Upper lobe of left lung (tissue), 6 donors: ENCODE data around the gene APOA1. TPM values are rescaled to one million over a fixed set of nuclear protein-coding genes. Genes with fewer than 3 reads are reported as not detected.

Source experiments
- ATAC-seq, 2 donors: fragments of 200-7000 bp; cut with Tn5 transposase; one replicate each; pipeline ENCODE4 v1.9.1; 2022; ENCODE audit warnings: mild to moderate bottlenecking in 2 of 2, moderate library complexity in 2 of 2; ENCODE audit not compliant: low FRiP score in 2 of 2
- DNase-seq, 2 donors: peaks; one replicate each; pipeline ENCODE4 v3.0.0-alpha.2; 2019 to 2020
- H3K27ac ChIP-seq, 4 donors: fragments of 200-600 bp; sonication (generic); one replicate each; pipeline ENCODE4 v1.5.1; 2016 to 2019
- H3K27me3 ChIP-seq, 4 donors: fragments of 200-600 bp; sonication (generic); one replicate each; pipeline ENCODE4 v1.5.1; 2017 to 2019
- H3K36me3 ChIP-seq, 4 donors: fragments of 200-600 bp; sonication (generic); one replicate each; pipeline ENCODE4 v1.5.1; 2016 to 2019
- H3K4me1 ChIP-seq, 4 donors: fragments of 200-600 bp; sonication (generic); one replicate each; pipeline ENCODE4 v1.5.1; 2018 to 2019
- H3K4me3 ChIP-seq, 4 donors: fragments of 200-600 bp; sonication (generic); one replicate each; pipeline ENCODE4 v1.5.1; 2017 to 2019; ENCODE audit warnings: mild to moderate bottlenecking in 2 of 4, moderate library complexity in 1 of 4
- H3K9me3 ChIP-seq, 4 donors: fragments of 200-600 bp; sonication (generic); one replicate each; pipeline ENCODE4 v1.5.1; 2018 to 2019
- EP300 ChIP-seq, 4 donors: sonication (generic); formaldehyde crosslinking; IDR thresholded peaks; one replicate each; pipeline ENCODE4 v1.5.1; 2017; ENCODE audit warnings: antibody characterized with exemption in 4 of 4, control low read depth in 2 of 4
- POLR2A ChIP-seq, 4 donors: fragments of 450-650 bp; IDR thresholded peaks; one replicate each; pipeline ENCODE4 v1.5.1; 2016 to 2017; ENCODE audit warnings: antibody characterized with exemption in 4 of 4, mild to moderate bottlenecking in 2 of 4
- POLR2AphosphoS5 ChIP-seq, 2 donors: sonication (generic); formaldehyde crosslinking; IDR thresholded peaks; one replicate each; pipeline ENCODE4 v1.5.1; 2017; ENCODE audit warnings: antibody characterized with exemption in 2 of 2
- WGBS, 2 donors: methylation state at CpG; one replicate each; pipeline ENCODE4 v1.1.5; 2017 to 2018; 5-methylcytosine and 5-hydroxymethylcytosine counted together
- total RNA-seq, 6 donors: library from RNA; depleted of rRNA in 4 of 6; stranded (reverse); fragments of >200 nt in 4 of 6; gene quantifications; one replicate each; pipeline versions ENCODE4 v1.1.0 to v1.2.1, GENCODE V29; 2016 to 2021
- TF ChIP-seq, protein P1 (sequence below), 6 experiments: fragments of 450-650 bp in 4 of 6; fragments of 200-600 bp in 2 of 6; sonication (generic) in 2 of 6; IDR thresholded peaks; one replicate each; pipeline ENCODE4 v1.5.1; 2016 to 2019; ENCODE audit warnings: antibody characterized with exemption in 6 of 6
- donor health status: DM: no; HTN: no; CAD: no; lungs with moderate emphysema.
- donor health status: DM: no; HTN: yes; CAD: no; lungs with severe emphysema.

APOA1 gene
- total RNA-seq, 6 donors from 2014 or later = 3.1 to 36.0 (median 5.9) TPM

DNA sequence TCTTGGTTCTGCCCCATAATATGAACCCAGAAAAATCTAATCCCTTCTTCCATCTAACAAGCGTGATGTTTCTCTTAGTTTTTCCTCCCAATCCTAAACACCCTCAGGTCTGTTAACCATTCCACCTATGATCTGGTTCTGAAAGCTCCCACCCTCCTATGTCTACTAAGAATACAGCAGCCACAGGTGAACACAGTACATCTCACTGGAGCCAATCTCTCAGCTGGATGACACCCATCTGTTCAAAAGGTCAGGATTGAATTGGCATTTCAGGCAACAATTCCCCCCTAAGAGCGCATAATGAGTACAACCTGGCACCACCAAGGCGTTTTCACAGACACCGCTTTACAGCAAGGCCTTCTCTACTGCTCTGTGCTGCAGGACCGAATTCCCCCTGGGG lies 19.0 kb upstream of the APOA1 start:
- H3K9me3 ChIP-seq = no peaks in the 10 kb centered on the region
- TF ChIP-seq POLR2A (IDR thresholded peaks at IDR 0.05) = no peak
- H3K27me3 ChIP-seq = no peaks in the 10 kb centered on the region
- H3K4me3 ChIP-seq = no peak overlapping the region
- DNase-seq = no peak
- peaks cover 14 to 66% (median 42%) of the 10 kb centered on the region in 4 donors for H3K36me3 ChIP-seq
- H3K4me1 ChIP-seq = peaks cover 11 to 30% (median 24%) of the 10 kb centered on the region in 4 donors
- ATAC-seq = no peak
- H3K27ac ChIP-seq = no peak overlapping the region
- 97 to 98% methylated on average over 5 of the region's 5 CpGs for WGBS, 2 donors

DNA sequence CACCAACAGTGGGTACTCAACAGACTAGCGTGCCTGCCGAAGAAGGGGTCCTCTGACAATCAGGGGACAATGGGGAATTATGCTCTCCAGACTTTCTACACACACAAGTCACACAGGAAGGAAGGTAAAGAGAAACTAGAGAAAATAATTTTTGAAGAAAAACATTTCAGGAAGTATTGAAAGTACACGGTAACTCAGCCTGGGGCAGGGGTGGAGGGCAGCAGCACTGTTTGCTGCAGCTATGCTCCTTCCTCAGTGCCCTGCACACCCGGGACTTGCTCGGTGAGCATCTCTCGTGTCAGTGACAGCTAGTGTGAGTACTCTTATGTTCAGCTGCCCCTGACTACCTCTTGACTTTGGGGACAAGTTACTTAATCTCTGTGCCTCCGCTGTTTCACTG lies 18.0 kb upstream of the APOA1 start:
- Histone ChIP-seq H3K9me3 (no peaks in the 10 kb centered on the region), H3K27me3 (no peaks in the 10 kb centered on the region), H3K27ac (peak overlapping the region in 1 of 4 donors; percentile 14), H3K4me3 (no peak overlapping the region), H3K4me1 (peaks cover 13 to 35% (median 27%) of the 10 kb centered on the region in 4 donors), H3K36me3 (peaks cover 14 to 56% (median 32%) of the 10 kb centered on the region in 4 donors)
- no peak for TF ChIP-seq EP300 (IDR thresholded peaks at IDR 0.05)
- TF ChIP-seq, protein P1, sequence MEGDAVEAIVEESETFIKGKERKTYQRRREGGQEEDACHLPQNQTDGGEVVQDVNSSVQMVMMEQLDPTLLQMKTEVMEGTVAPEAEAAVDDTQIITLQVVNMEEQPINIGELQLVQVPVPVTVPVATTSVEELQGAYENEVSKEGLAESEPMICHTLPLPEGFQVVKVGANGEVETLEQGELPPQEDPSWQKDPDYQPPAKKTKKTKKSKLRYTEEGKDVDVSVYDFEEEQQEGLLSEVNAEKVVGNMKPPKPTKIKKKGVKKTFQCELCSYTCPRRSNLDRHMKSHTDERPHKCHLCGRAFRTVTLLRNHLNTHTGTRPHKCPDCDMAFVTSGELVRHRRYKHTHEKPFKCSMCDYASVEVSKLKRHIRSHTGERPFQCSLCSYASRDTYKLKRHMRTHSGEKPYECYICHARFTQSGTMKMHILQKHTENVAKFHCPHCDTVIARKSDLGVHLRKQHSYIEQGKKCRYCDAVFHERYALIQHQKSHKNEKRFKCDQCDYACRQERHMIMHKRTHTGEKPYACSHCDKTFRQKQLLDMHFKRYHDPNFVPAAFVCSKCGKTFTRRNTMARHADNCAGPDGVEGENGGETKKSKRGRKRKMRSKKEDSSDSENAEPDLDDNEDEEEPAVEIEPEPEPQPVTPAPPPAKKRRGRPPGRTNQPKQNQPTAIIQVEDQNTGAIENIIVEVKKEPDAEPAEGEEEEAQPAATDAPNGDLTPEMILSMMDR (IDR thresholded peaks at IDR 0.05) = no peak
- TF ChIP-seq POLR2A (IDR thresholded peaks at IDR 0.05) = no peak
- TF ChIP-seq POLR2AphosphoS5 (IDR thresholded peaks at IDR 0.05) = no peak
- DNase-seq (no peak), ATAC-seq (no peak)
- 88 to 91% methylated on average over 7 of the region's 7 CpGs for WGBS, 2 donors

DNA sequence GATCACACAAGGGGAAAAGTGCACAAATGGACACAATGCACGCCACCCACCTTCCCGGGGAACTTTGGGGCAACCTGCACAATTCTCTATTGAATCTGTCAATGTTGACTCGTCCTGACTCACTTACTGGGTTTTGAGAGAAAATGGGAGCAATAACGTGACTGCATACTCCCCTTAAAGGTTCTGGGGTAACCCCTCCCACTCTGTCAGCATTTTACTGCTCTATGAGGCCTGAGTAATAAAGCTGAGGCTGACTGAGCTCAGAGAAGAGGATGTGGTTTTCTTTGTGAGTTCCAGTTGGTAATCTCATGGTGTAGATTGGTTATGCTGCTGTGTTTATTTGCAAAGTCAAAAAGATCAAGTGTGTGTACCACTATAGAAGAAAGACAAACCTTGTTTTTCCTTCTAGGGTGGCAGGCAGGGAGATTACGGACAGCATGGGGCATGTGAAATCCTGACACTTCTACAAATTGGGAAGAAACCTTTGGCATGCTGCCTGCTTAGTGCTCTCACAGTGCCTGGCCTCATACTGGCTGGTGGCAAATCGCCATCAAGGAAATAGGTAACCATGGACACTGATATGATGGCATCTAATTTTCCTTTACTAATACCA lies 16.1 kb upstream of the APOA1 start:
- H3K4me1 ChIP-seq = peaks cover 13 to 35% (median 27%) of the 10 kb centered on the region in 4 donors
- no peak overlapping the region for H3K4me3 ChIP-seq
- TF ChIP-seq EP300 (IDR thresholded peaks at IDR 0.05) (no peak), POLR2A (IDR thresholded peaks at IDR 0.05) (no peak), POLR2AphosphoS5 (IDR thresholded peaks at IDR 0.05) (no peak)
- TF ChIP-seq, protein P1 (IDR thresholded peaks at IDR 0.05) = no peak
- H3K9me3 ChIP-seq = no peaks in the 10 kb centered on the region
- ATAC-seq = peak; percentile 69 to 83
- H3K27me3 ChIP-seq = no peaks in the 10 kb centered on the region
- peak overlapping the region in 2 of 4 donors; percentile 10 to 52 for H3K27ac ChIP-seq
- peaks cover 16 to 48% (median 22%) of the 10 kb centered on the region in 4 donors for H3K36me3 ChIP-seq
- DNase-seq = no peak
- 60 to 71% methylated on average over 6 of the region's 6 CpGs for WGBS, 2 donors

DNA sequence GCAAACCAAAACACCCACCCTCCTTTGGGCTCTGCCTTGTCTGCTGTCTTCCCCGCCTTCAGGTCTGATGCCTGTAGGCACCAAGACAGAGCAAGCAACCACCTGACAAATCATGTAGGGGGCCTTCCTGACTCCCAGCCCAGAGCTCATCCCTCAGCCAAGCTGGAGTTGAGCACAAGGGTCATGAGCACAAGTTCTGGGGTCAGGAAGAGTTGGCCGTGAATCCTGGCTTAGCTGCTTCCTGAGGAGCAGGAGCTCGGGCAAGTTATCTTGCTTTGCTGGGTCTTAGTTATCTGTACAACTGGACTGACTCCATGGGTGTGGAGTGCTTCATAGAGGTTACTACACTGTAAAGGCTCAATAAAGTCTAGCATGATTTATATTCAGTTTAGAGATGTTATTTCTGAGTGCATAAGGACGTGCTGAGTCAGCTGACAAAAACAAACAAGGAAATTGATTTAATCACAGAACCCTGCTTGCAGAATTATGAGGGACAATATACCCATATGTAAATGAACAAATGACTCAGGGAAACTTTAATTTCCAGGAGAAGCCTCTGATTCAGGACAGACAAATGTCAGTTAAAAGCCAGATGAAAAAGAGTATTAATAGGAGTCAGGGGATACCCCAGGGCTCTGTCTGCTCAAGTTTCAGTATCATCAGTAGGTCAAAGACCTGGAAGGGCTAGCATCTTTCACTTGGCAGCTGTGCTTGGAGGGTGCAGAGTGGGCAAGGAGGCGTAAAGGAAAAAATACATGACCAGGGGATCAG lies 15.0 kb upstream of the APOA1 start:
- WGBS, 2 donors = 42 to 49% methylated on average over 5 of the region's 5 CpGs
- ATAC-seq (no peak), DNase-seq (no peak)

DNA sequence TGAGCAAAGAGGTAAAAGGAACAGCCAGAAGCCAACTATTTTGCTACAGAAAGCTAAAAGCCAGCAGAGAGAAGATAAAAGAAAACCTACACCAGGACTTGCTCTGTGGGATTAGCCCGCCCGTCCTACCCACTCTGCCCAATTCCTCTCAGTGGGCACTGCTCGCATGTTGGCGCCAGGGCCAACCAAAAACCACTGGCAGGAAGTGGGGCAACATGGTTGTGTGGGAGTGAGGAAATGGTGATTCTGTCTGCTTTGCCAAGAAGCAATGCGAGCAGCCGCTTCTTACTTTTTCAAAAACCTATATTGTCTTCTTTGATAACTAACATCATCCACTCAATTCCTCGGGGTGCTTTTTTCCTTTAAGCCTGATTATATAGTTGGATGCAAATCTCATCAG lies 14.2 kb upstream of the APOA1 start:
- no peaks in the 10 kb centered on the region for H3K27me3 ChIP-seq
- peaks cover 11 to 46% (median 26%) of the 10 kb centered on the region in 4 donors for H3K36me3 ChIP-seq
- TF ChIP-seq, protein P1 (IDR thresholded peaks at IDR 0.05) = no peak
- TF ChIP-seq EP300 (IDR thresholded peaks at IDR 0.05) (no peak), POLR2AphosphoS5 (IDR thresholded peaks at IDR 0.05) (peak in 1 of 2 donors; percentile 19)
- no peak overlapping the region for H3K4me3 ChIP-seq
- ATAC-seq = peak in 1 of 2 donors; percentile 42
- 68 to 76% methylated on average over 7 of the region's 7 CpGs for WGBS, 2 donors
- H3K9me3 ChIP-seq = no peaks in the 10 kb centered on the region
- H3K4me1 ChIP-seq = peaks cover 13 to 35% (median 27%) of the 10 kb centered on the region in 4 donors
- H3K27ac ChIP-seq = peak overlapping the region in 2 of 4 donors; percentile 16 to 64
- peak in 1 of 2 donors; percentile 46 for DNase-seq

More for the DNA sequence above, 15.0 kb upstream of the APOA1 start:
- H3K4me3 ChIP-seq = no peak overlapping the region
- no peaks in the 10 kb centered on the region for H3K9me3 ChIP-seq
- H3K36me3 ChIP-seq = peaks cover 14 to 46% (median 21%) of the 10 kb centered on the region in 4 donors
- H3K4me1 ChIP-seq = peaks cover 13 to 35% (median 27%) of the 10 kb centered on the region in 4 donors
- no peak for TF ChIP-seq EP300 (IDR thresholded peaks at IDR 0.05)
- TF ChIP-seq POLR2AphosphoS5 (IDR thresholded peaks at IDR 0.05) = no peak
- TF ChIP-seq POLR2A (IDR thresholded peaks at IDR 0.05) = no peak
- TF ChIP-seq, protein P1 (IDR thresholded peaks at IDR 0.05) = no peak
- peak overlapping the region in 3 of 4 donors; percentile 16 to 64 (median 52) for H3K27ac ChIP-seq
- H3K27me3 ChIP-seq = no peaks in the 10 kb centered on the region
